GM12878 (cell line): ENCODE results near the gene ENGASE. TPM values are rescaled to one million over a fixed set of nuclear protein-coding genes. Genes with fewer than 3 reads are reported as not detected.

Experiments used
- ATAC-seq: fragments of 200-7000 bp; cut with Tn5 transposase; 3 replicates; pipeline ENCODE4 v1.9.1; 2020; ENCODE audit warnings: mild to moderate bottlenecking, moderate library complexity
- BruUV-seq: library from RNA; stranded (reverse); fragments of 400-500 nt; replicated peaks from 2 replicates; lab custom pipeline; 2021; lab: Mats Ljungman, UMichigan
- CTCF ChIA-PET: fragments of 300-600 bp; sonication (Branson Sonifier 250); formaldehyde crosslinking; extraction: SDS; loops from one replicate; lab custom pipeline; 2021; ENCODE audit warnings: inconsistent platforms; lab: Yijun Ruan, JAX
- POLR2A ChIA-PET: fragments of 350-600 bp; formaldehyde crosslinking; extraction: SDS; loops from one replicate; lab custom pipeline; 2021; ENCODE audit warnings: inconsistent platforms; lab: Charles Lee
- RAD21 ChIA-PET: fragments of 300-600 bp; sonication (Branson Sonifier 250); formaldehyde crosslinking; loops from one replicate; lab custom pipeline; 2023; ENCODE audit warnings: antibody characterized with exemption; ENCODE audit not compliant: unreplicated experiment; lab: Charles Lee
- SMC1A ChIA-PET: fragments of 300-600 bp; sonication (Branson Sonifier 250); formaldehyde crosslinking; loops from one replicate; lab custom pipeline; 2023; ENCODE audit not compliant: unreplicated experiment, uncharacterized antibody; lab: Charles Lee
- DNase-seq: peaks from one replicate; pipeline ENCODE4 v3.0.0-alpha.2; 2011; ENCODE audit warnings: low read depth, low spot score
- FAIRE-seq: peaks from 3 replicates; lab custom pipeline; 2011; peaks lifted over from hg19 to GRCh38; lab: Jason Lieb, UNC
- H2AFZ ChIP-seq: 2 replicates; pipeline ENCODE4 v1.6.0; 2011; ENCODE audit warnings: low read depth, low read length, control low read depth; ENCODE audit not compliant: control insufficient read depth
- H3K27ac ChIP-seq: 2 replicates; pipeline ENCODE4 v1.5.1; 2011; ENCODE audit warnings: control low read depth; ENCODE audit not compliant: control insufficient read depth, insufficient read depth
- H3K27me3 ChIP-seq, 2 experiments: replicated peaks in 1 of 2; 2 replicates each; pipeline versions ENCODE4 v1.6.0 to v1.6.1; 2011; ENCODE audit warnings: low read length in 1 of 2; ENCODE audit not compliant: control insufficient read depth in 2 of 2, insufficient read depth in 2 of 2
- H3K36me3 ChIP-seq, 2 experiments: 2 replicates each; pipeline ENCODE4 v1.5.1; 2011; ENCODE audit warnings: low read length in 1 of 2; ENCODE audit not compliant: control insufficient read depth in 2 of 2, insufficient read depth in 2 of 2
- H3K4me1 ChIP-seq: 2 replicates; pipeline ENCODE4 v1.6.1; 2011; ENCODE audit warnings: mild to moderate bottlenecking, low read length, moderate library complexity, mixed read lengths; ENCODE audit not compliant: control insufficient read depth, insufficient read depth
- H3K4me2 ChIP-seq: 2 replicates; pipeline ENCODE4 v1.6.0; 2011; ENCODE audit warnings: control low read depth; ENCODE audit not compliant: control insufficient read depth, insufficient read depth
- H3K4me3 ChIP-seq: fragments of 200-600 bp; sonication (generic); 2 replicates; pipeline ENCODE4 v1.5.1; 2016
- H3K79me2 ChIP-seq: 2 replicates; pipeline ENCODE4 v1.6.0; 2011; ENCODE audit warnings: low read length; ENCODE audit not compliant: control insufficient read depth, insufficient read depth
- H3K9ac ChIP-seq: 2 replicates; pipeline ENCODE4 v1.8.0; 2011; ENCODE audit warnings: low read length, control low read depth, mixed read lengths; ENCODE audit not compliant: control insufficient read depth, insufficient read depth
- H3K9me3 ChIP-seq: replicated peaks from 3 replicates; pipeline ENCODE4 v1.5.1; 2011; ENCODE audit warnings: mild to moderate bottlenecking, low read length; ENCODE audit not compliant: control insufficient read depth, insufficient read depth
- H4K20me1 ChIP-seq: 2 replicates; pipeline ENCODE4 v1.6.0; 2011; ENCODE audit not compliant: control insufficient read depth, insufficient read depth
- ATF7 ChIP-seq: fragments of 450-650 bp; IDR thresholded peaks from 2 replicates; pipeline ENCODE4 v1.6.1; 2016; ENCODE audit warnings: low read depth, mild to moderate bottlenecking
- CHD1 ChIP-seq: IDR thresholded peaks from 2 replicates; pipeline ENCODE4 v1.6.1; 2012; ENCODE audit warnings: low read depth, low read length, improper control_type of control experiment
- EP300 ChIP-seq, 2 experiments: fragments of 150-350 bp in 1 of 2; IDR thresholded peaks; 2 replicates each; pipeline ENCODE4 v1.6.1; 2011 to 2012; ENCODE audit warnings: low read depth in 2 of 2, low read length in 2 of 2, borderline replicate concordance in 1 of 2, improper control_type of control experiment in 1 of 2, inconsistent platforms in 1 of 2; ENCODE audit not compliant: control insufficient read depth in 1 of 2
- FOXK2 ChIP-seq: fragments of 450-650 bp; IDR thresholded peaks from 2 replicates; pipeline ENCODE4 v1.6.1; 2017; ENCODE audit warnings: mild to moderate bottlenecking, moderate library complexity
- JUNB ChIP-seq: IDR thresholded peaks from 2 replicates; pipeline ENCODE4 v1.6.1; 2016; ENCODE audit warnings: antibody characterized with exemption, mild to moderate bottlenecking
- JUND ChIP-seq: IDR thresholded peaks from 2 replicates; pipeline ENCODE4 v1.6.1; 2012; ENCODE audit warnings: low read depth, mild to moderate bottlenecking, low read length, improper control_type of control experiment, moderate library complexity
- NFXL1 ChIP-seq: fragments of 450-650 bp; IDR thresholded peaks from 2 replicates; pipeline ENCODE4 v1.6.1; 2017; ENCODE audit warnings: antibody characterized with exemption, mild to moderate bottlenecking, borderline replicate concordance
- PML ChIP-seq: IDR thresholded peaks from 2 replicates; pipeline ENCODE4 v1.6.1; 2012; ENCODE audit warnings: low read length, inconsistent platforms
- POLR2AphosphoS5 ChIP-seq: IDR thresholded peaks from 2 replicates; pipeline ENCODE4 v1.6.1; 2011; ENCODE audit warnings: mild to moderate bottlenecking, low read length, inconsistent platforms
- RAD51 ChIP-seq: fragments of 450-650 bp; IDR thresholded peaks from 2 replicates; pipeline ENCODE4 v1.6.1; 2016; ENCODE audit warnings: moderate library complexity, mild to moderate bottlenecking, inconsistent platforms
- TAF1 ChIP-seq: IDR thresholded peaks from 2 replicates; pipeline ENCODE4 v1.6.1; 2011; ENCODE audit warnings: mild to moderate bottlenecking, low read depth, low read length, borderline replicate concordance
- ZNF207 ChIP-seq: fragments of 450-650 bp; IDR thresholded peaks from 2 replicates; pipeline ENCODE4 v1.6.1; 2014; ENCODE audit warnings: antibody characterized with exemption, mild to moderate bottlenecking, borderline replicate concordance
- ZNF384 ChIP-seq: IDR thresholded peaks from 2 replicates; pipeline ENCODE4 v1.6.1; 2012; ENCODE audit warnings: low read depth, mild to moderate bottlenecking, low read length, improper control_type of control experiment, borderline replicate concordance
- ZNF622 ChIP-seq: fragments of 450-650 bp; IDR thresholded peaks from 2 replicates; pipeline ENCODE4 v1.6.1; 2017; ENCODE audit warnings: mild to moderate bottlenecking, inconsistent platforms
- ZSCAN29 ChIP-seq: fragments of 450-650 bp; IDR thresholded peaks from 2 replicates; pipeline ENCODE4 v1.6.1; 2017; ENCODE audit warnings: mild to moderate bottlenecking, moderate library complexity
- WGBS: methylation state at CpG from one replicate; pipeline ENCODE4 v1.1.6; 2016; ENCODE audit warnings: low lambda C conversion rate; ENCODE audit not compliant: insufficient replicate concordance, insufficient coverage; ENCODE audit errors: missing lambda C conversion rate; 5-methylcytosine and 5-hydroxymethylcytosine counted together
- in situ Hi-C: fragments of 300-500 bp; cut with MboI; formaldehyde crosslinking; loops from 9 replicates; pipeline ENCODE4 v1.14.3; 2018; ENCODE audit warnings: mixed read lengths
- intact Hi-C: fragments of 100-400 bp; cut with micrococcal nuclease; formaldehyde crosslinking; loops from one replicate; pipeline ENCODE4 v1.14.2; 2022; ENCODE audit not compliant: unreplicated experiment
- polyA plus RNA-seq, 11 experiments: library from polyadenylated mRNA; depleted of rRNA in 4 of 11; unstranded in 6 of 11; stranded (reverse) in 5 of 11; fragments of >200 nt; fragmentation: Nextera tagmentation in 4 of 11; fragmentation: Illumina TruSeq in 1 of 11; extraction: Ambion mirVana in 4 of 11; extraction: Trizol in 1 of 11; gene quantifications; 1 replicate in 1 of 11; 2 replicates in 10 of 11; pipeline versions ENCODE4 v1.2.1 to v1.2.3, GENCODE V29; 2011 to 2016; ENCODE audit warnings: inconsistent platforms in 2 of 11, missing spikeins in 2 of 11, low read depth in 1 of 11
- total RNA-seq, 4 experiments: library from RNA; depleted of rRNA in 3 of 4; stranded (reverse); fragments of >200 nt in 3 of 4; fragmentation: Illumina TruSeq in 1 of 4; extraction: Trizol in 1 of 4; gene quantifications; 2 replicates each; pipeline versions ENCODE4 v1.2.1 to v1.2.3, GENCODE V29; 2013 to 2021
- TF ChIP-seq, protein P1 (sequence below): fragments of 450-650 bp; IDR thresholded peaks from 2 replicates; pipeline ENCODE4 v1.6.1; 2017; ENCODE audit warnings: mild to moderate bottlenecking, moderate library complexity
- TF ChIP-seq, protein P2 (sequence below), 3 experiments: IDR thresholded peaks in 2 of 3; conservative IDR thresholded peaks in 1 of 3; 2 replicates each; pipeline ENCODE4 v1.5.1; 2011; ENCODE audit warnings: low read depth in 3 of 3, low read length in 3 of 3, mild to moderate bottlenecking in 3 of 3, control low read depth in 2 of 3, moderate library complexity in 2 of 3, inconsistent platforms in 1 of 3, mixed read lengths in 1 of 3; ENCODE audit not compliant: control insufficient read depth in 2 of 3, insufficient read depth in 1 of 3; ENCODE audit errors: extremely low read depth in 1 of 3
- TF ChIP-seq, protein P3 (sequence below): IDR thresholded peaks from 2 replicates; pipeline ENCODE4 v1.6.1; 2012; ENCODE audit warnings: low read depth, low read length, improper control_type of control experiment

Gene ENGASE
- total and polyA plus RNA-seq, 10 of the 15 experiments (the other 5 are each of a cell fraction or from before 2014, with no cell fraction given): 0.18 to 28.9 (median 10.5) TPM

DNA sequence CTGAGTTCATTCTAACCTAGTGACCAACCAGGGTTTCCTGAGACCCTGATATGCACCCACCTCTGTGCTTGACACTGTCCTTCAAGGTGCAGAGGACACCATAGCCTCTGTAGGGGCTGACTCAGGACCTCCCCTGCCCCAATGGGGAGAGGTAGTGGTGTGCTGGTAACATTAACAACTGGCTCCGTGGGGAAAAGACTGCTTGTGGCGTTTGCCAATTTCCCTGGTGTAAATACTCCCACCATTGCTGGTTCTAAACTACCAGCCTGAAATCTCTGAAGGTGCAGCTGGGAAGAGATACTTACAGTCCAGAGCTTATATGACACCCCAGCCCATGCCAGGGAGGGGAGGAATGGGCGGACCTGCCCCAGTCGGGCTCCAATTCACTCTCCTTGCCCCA lies 54.9 kb downstream of the ENGASE start (continued):
- no peak for TF ChIP-seq CHD1
- TF ChIP-seq, protein P1, sequence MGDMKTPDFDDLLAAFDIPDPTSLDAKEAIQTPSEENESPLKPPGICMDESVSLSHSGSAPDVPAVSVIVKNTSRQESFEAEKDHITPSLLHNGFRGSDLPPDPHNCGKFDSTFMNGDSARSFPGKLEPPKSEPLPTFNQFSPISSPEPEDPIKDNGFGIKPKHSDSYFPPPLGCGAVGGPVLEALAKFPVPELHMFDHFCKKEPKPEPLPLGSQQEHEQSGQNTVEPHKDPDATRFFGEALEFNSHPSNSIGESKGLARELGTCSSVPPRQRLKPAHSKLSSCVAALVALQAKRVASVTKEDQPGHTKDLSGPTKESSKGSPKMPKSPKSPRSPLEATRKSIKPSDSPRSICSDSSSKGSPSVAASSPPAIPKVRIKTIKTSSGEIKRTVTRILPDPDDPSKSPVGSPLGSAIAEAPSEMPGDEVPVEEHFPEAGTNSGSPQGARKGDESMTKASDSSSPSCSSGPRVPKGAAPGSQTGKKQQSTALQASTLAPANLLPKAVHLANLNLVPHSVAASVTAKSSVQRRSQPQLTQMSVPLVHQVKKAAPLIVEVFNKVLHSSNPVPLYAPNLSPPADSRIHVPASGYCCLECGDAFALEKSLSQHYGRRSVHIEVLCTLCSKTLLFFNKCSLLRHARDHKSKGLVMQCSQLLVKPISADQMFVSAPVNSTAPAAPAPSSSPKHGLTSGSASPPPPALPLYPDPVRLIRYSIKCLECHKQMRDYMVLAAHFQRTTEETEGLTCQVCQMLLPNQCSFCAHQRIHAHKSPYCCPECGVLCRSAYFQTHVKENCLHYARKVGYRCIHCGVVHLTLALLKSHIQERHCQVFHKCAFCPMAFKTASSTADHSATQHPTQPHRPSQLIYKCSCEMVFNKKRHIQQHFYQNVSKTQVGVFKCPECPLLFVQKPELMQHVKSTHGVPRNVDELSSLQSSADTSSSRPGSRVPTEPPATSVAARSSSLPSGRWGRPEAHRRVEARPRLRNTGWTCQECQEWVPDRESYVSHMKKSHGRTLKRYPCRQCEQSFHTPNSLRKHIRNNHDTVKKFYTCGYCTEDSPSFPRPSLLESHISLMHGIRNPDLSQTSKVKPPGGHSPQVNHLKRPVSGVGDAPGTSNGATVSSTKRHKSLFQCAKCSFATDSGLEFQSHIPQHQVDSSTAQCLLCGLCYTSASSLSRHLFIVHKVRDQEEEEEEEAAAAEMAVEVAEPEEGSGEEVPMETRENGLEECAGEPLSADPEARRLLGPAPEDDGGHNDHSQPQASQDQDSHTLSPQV: no peak
- TF ChIP-seq ATF7: no peak
- TF ChIP-seq ZNF622: no peak
- no peak for TF ChIP-seq ZNF384
- TF ChIP-seq JUND: no peak
- TF ChIP-seq PML: no peak

DNA sequence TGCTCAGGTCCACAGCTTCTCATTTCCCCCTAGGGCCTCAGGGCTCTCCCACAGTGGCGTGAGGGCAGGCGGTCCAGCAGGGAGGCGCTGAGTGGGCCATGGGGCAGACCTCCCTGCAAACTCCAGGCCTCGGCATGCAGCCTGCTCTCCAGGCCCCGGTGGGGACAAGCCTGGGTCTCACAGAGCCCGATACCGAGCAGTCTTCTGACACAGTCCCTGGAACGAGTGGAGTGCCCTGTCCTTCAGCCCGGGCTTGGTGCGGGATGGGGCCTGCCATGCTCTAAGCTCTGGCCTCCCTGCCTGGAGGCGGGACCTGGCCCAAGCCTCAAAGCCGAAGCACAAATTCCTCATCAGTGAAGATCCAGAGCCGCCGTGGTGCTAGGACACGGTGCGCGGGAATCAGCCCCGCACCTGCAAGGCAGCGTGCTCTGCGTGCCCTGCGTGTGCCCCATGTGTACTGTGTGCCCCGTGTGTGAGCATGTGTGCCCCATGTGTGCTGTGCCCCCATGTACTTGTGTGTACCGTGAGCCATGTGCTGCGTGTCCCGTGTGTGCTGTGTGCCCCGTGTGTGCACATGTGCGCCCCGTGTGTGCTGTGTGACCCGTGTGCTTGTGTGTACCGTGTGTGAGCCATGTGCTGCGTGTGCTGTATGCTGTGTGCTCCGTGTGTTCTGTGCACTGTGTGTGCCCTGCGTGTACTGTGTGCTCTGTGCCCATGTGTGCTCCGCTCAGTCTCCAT lies 56.1 kb downstream of the ENGASE start:
- Histone ChIP-seq H3K4me2 (no peak overlapping the region), H3K79me2 (no peaks in the 10 kb centered on the region), H4K20me1 (no peaks in the 10 kb centered on the region), H3K36me3 (no peaks in the 10 kb centered on the region), H3K4me3 (no peak overlapping the region), H3K4me1 (no peaks in the 10 kb centered on the region), H3K9me3 (no peaks in the 10 kb centered on the region), H3K27me3 (peaks cover 0 to 1% of the 10 kb centered on the region in 2 experiments; a peak in 2 of 4 replicates), H3K9ac (no peak overlapping the region), H3K27ac (no peak overlapping the region), H2AFZ (no peak overlapping the region)
- DNase-seq (no peak), ATAC-seq (no peak), FAIRE-seq (no peak)
- RAD21 ChIA-PET: no interaction called here
- BruUV-seq: no TSS peak
- in situ Hi-C loops (no loop called here), intact Hi-C loops (no loop called here)
- SMC1A ChIA-PET: no interaction called here
- POLR2A ChIA-PET: no interaction called here
- CTCF ChIA-PET: no interaction called here
- WGBS: 36% methylated on average over 34 of the region's 34 CpGs
- no peak for TF ChIP-seq EP300 (IDR thresholded peaks at IDR 0.05; ENCODE audit: borderline replicate concordance in 1 of 2, control insufficient read depth in 1 of 2, low read depth in 2 of 2, low read length in 2 of 2)
- no peak for TF ChIP-seq RAD51
- TF ChIP-seq ZNF207: no peak
- TF ChIP-seq NFXL1: no peak
- TF ChIP-seq ZSCAN29: no peak
- TF ChIP-seq, protein P2, sequence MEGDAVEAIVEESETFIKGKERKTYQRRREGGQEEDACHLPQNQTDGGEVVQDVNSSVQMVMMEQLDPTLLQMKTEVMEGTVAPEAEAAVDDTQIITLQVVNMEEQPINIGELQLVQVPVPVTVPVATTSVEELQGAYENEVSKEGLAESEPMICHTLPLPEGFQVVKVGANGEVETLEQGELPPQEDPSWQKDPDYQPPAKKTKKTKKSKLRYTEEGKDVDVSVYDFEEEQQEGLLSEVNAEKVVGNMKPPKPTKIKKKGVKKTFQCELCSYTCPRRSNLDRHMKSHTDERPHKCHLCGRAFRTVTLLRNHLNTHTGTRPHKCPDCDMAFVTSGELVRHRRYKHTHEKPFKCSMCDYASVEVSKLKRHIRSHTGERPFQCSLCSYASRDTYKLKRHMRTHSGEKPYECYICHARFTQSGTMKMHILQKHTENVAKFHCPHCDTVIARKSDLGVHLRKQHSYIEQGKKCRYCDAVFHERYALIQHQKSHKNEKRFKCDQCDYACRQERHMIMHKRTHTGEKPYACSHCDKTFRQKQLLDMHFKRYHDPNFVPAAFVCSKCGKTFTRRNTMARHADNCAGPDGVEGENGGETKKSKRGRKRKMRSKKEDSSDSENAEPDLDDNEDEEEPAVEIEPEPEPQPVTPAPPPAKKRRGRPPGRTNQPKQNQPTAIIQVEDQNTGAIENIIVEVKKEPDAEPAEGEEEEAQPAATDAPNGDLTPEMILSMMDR (IDR thresholded peaks at IDR 0.05 in 2 of 3, conservative IDR thresholded peaks at IDR 0.05 in 1 of 3; ENCODE audit: control insufficient read depth in 2 of 3, extremely low read depth in 1 of 3, insufficient read depth in 1 of 3, low read depth in 3 of 3, low read length in 3 of 3): no peak
- no peak for TF ChIP-seq POLR2AphosphoS5
- no peak for TF ChIP-seq TAF1
- TF ChIP-seq, protein P3, sequence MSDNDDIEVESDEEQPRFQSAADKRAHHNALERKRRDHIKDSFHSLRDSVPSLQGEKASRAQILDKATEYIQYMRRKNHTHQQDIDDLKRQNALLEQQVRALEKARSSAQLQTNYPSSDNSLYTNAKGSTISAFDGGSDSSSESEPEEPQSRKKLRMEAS: no peak
- TF ChIP-seq FOXK2: no peak
- no peak for TF ChIP-seq JUNB
- no peak for TF ChIP-seq JUND
